Esophagus muscularis mucosa (tissue), 4 donors: ENCODE data around the gene NCOA1.
"Not testable (repeated sequence)": the region's sequence is repeated elsewhere in the genome, so short reads cannot be mapped to it uniquely, and the experiment has no call there.

Experiments used
- EP300 ChIP-seq: sonication (generic); formaldehyde crosslinking; IDR thresholded peaks from one replicate; pipeline ENCODE4 v1.6.1; 2017; ENCODE audit warnings: antibody characterized with exemption
- POLR2A ChIP-seq: fragments of 450-650 bp; IDR thresholded peaks from one replicate; pipeline ENCODE4 v1.6.1; 2017; ENCODE audit warnings: antibody characterized with exemption, moderate library complexity, mild to moderate bottlenecking, low read depth
- POLR2AphosphoS5 ChIP-seq, 2 donors: sonication (generic); formaldehyde crosslinking; IDR thresholded peaks; one replicate each; pipeline ENCODE4 v1.6.1; 2017; ENCODE audit warnings: antibody characterized with exemption in 2 of 2
- TF ChIP-seq, protein P1 (sequence below), 3 experiments: fragments of 200-600 bp in 2 of 3; fragments of 450-650 bp in 1 of 3; sonication (generic) in 2 of 3; IDR thresholded peaks; one replicate each; pipeline ENCODE4 v1.5.1; 2017 to 2019; ENCODE audit warnings: antibody characterized with exemption in 3 of 3, mild to moderate bottlenecking in 2 of 3, moderate library complexity in 1 of 3

- TF ChIP-seq POLR2A; EP300; POLR2AphosphoS5 (IDR thresholded peaks at IDR 0.05): not testable (repeated sequence)
- TF ChIP-seq, protein P1, sequence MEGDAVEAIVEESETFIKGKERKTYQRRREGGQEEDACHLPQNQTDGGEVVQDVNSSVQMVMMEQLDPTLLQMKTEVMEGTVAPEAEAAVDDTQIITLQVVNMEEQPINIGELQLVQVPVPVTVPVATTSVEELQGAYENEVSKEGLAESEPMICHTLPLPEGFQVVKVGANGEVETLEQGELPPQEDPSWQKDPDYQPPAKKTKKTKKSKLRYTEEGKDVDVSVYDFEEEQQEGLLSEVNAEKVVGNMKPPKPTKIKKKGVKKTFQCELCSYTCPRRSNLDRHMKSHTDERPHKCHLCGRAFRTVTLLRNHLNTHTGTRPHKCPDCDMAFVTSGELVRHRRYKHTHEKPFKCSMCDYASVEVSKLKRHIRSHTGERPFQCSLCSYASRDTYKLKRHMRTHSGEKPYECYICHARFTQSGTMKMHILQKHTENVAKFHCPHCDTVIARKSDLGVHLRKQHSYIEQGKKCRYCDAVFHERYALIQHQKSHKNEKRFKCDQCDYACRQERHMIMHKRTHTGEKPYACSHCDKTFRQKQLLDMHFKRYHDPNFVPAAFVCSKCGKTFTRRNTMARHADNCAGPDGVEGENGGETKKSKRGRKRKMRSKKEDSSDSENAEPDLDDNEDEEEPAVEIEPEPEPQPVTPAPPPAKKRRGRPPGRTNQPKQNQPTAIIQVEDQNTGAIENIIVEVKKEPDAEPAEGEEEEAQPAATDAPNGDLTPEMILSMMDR (IDR thresholded peaks at IDR 0.05), result not testable (repeated sequence)
Measured at GRCh38 chr2:24581971-24582370, 90.9 kb downstream of the NCOA1 start.
